Measurements from ENCODE around the gene MED13L.
"Not testable (repeated sequence)": the region's sequence is repeated elsewhere in the genome, so short reads cannot be mapped to it uniquely, and the experiment has no call there.

The MED13L gene

DNA sequence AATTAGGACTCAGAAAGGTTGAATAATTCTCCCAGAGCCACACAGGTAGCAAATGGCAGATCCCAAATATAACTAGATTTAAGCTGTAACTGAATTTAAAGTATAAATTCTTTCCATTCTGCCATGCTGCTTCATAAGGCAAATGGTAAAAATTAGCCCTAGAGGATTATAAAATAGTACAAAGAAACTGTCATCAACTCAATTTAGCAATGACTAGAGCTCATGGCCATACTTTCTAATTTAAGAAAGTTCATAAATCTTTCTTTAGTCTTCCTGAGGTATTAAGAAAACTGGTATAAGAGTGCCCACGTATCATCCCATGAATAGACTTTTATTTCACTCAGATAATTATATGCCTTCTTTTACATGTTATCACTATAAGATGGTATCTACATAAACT, 34.8 kb downstream of the MED13L start:
- H3K4me3 ChIP-seq (replicated peaks; ENCODE audit: low read depth, low read length): no peak overlapping the region
- no peak for DNase-seq (ENCODE audit: extremely low read depth, low read depth)
- TF ChIP-seq, protein P1, sequence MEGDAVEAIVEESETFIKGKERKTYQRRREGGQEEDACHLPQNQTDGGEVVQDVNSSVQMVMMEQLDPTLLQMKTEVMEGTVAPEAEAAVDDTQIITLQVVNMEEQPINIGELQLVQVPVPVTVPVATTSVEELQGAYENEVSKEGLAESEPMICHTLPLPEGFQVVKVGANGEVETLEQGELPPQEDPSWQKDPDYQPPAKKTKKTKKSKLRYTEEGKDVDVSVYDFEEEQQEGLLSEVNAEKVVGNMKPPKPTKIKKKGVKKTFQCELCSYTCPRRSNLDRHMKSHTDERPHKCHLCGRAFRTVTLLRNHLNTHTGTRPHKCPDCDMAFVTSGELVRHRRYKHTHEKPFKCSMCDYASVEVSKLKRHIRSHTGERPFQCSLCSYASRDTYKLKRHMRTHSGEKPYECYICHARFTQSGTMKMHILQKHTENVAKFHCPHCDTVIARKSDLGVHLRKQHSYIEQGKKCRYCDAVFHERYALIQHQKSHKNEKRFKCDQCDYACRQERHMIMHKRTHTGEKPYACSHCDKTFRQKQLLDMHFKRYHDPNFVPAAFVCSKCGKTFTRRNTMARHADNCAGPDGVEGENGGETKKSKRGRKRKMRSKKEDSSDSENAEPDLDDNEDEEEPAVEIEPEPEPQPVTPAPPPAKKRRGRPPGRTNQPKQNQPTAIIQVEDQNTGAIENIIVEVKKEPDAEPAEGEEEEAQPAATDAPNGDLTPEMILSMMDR (IDR thresholded peaks at IDR 0.05; ENCODE audit: low read depth, low read length, missing control alignments): no peak

DNA sequence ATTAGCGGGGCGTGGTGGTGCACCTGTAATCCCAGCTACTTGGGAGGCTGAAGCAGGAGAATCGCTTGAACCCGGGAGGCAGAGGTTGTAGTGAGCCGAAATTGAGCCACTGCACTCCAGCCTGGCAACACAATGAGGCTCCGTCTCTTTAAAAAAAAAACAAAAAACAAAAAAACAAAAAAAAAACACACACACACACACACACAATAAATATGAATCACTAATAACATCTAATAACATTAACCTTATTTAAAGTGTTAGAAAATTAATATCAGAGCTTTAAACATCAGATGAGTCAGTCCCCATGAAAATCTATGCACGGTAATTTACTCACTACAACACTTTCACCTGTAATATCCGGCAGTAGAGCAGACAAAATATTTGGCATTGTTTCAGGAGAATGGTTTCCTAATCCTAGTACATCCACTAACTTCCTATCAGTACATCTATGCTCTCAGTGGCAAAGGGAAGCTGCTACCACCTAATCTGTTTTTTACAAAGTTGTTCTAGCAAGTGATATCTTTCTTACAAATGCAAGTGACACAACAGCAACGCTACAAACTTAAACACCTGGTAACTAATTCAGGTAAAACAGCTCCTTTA, 36.2 kb downstream of the MED13L start:
- H3K4me3 ChIP-seq (replicated peaks; ENCODE audit: low read depth, low read length): no peak overlapping the region
- no peak for DNase-seq (ENCODE audit: extremely low read depth, low read depth)
- TF ChIP-seq, protein P1 (IDR thresholded peaks at IDR 0.05; ENCODE audit: low read depth, low read length, missing control alignments): no peak

DNA sequence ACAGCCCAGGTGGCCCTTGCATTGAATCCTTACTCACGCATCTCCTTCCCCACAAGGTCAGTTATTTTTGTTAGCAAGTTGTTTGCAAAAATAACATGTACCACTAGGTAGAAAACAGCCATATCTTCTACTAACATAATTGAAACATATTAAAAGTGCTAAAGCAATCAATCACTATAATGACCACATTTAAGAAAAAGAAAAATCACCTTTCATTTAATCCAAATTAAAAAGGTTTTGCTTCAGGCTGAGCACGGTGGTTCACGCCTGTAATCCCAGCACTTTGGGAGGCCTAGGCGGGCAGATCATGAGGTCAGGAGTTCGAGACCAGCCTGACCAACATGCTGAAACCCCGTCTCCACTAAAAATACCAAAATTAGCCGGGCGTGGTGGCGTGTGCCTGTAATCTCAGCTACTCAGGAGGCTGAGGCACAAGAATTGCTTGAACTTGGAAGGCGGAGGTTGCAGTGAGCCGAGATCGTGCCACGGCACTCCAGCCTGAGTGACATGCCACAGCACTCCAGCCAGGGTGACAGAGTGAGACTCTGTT, 38.8 kb downstream of the MED13L start:
- not testable (repeated sequence) for H3K4me3 ChIP-seq (replicated peaks; ENCODE audit: low read depth, low read length); DNase-seq (ENCODE audit: extremely low read depth, low read depth)

DNA sequence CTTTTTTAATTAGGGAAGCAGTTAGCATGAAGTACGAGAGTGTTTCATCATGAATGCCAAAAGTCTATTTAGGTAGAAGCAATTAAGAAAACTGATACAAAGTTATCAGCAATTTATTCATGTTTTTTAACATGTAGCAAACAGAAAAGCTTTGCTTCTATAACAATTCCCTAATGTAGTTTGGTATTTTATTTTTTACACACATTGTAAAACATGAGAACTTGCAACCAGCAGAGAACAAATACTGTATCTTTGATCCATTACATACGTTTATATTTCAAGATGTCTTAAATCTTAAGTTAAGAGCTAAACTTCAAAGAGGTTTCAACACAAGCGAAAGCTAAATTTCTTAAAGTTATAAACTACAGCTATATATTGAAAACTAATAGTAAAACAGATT, 39.3 kb downstream of the MED13L start:
- TF ChIP-seq, protein P1 (IDR thresholded peaks at IDR 0.05; ENCODE audit: low read depth, low read length, missing control alignments): no peak
- H3K4me3 ChIP-seq (replicated peaks; ENCODE audit: low read depth, low read length): no peak overlapping the region
- no peak for DNase-seq (ENCODE audit: extremely low read depth, low read depth)

DNA sequence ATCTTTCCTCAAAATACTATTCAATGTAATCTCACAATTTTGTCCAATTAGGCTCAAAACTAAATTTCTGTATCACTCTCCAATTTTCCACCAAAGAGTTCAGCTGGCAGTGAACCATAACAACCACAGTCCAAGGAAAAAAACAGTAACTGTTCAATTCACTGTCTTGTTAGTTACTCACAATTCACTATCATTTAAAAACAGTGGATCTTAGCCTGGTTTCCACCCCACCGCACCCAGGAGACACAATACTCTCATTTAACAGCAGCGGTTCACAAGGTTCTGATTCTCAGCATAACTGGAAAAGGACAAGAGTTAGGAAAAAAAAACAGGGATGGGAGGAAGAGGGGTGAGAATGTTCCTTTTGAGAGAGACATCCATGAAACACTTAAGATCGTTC, 40.5 kb downstream of the MED13L start:
- TF ChIP-seq, protein P1 (IDR thresholded peaks at IDR 0.05; ENCODE audit: low read depth, low read length, missing control alignments): no peak
- DNase-seq (ENCODE audit: extremely low read depth, low read depth): no peak
- H3K4me3 ChIP-seq (replicated peaks; ENCODE audit: low read depth, low read length): no peak overlapping the region

DNA sequence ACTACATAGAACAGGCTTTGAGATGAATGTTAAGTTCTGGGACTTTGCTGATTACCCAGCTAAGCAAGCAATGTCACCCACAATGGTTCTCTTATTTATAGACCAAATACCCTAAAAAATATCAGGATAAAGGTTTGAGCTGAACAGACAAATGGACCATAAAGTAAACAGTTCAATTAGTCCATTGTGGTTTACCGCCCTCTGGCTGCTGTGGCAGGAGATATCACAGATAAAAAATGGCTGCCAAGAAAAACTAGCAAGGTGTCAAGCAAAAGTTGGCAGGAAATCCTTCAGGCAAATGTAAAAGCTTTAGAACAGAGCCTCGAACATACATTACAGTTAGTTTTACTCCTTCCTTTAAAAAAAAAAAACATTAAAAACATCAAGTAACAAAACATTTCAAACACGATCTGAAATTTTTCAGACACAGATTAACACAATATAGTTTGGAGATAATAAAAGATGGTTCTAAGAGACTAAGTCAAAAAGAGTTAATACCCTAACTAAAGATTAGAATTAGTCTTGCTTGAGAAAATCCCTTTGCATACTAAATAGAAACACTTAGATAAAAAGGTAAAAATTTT, 41.3 kb downstream of the MED13L start:
- TF ChIP-seq, protein P1 (IDR thresholded peaks at IDR 0.05; ENCODE audit: low read depth, low read length, missing control alignments): peak; percentile 69
- H3K4me3 ChIP-seq (replicated peaks; ENCODE audit: low read depth, low read length): no peak overlapping the region
- peak; percentile 35 for DNase-seq (ENCODE audit: extremely low read depth, low read depth)

DNA sequence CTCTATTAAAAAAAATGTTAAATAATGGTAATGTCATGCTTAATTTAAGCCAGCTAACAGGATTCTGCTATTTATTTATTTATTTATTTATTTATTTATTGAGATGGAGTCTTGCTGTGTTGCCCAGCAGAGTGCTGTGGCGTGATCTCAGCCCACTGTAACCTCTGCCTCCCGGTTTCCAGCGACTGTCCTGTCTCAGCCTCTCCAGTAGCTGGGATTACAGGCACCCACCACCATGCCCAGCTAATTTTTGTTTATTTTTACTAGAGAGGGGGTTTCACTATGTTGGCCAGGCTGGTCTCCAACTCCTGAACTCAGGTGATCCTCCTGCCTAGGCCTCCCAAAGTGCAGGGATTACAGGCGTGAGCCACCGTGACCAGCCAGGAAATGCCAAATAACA, 43.3 kb downstream of the MED13L start:
- H3K4me3 ChIP-seq (replicated peaks; ENCODE audit: low read depth, low read length); DNase-seq (ENCODE audit: extremely low read depth, low read depth): not testable (repeated sequence)

DNA sequence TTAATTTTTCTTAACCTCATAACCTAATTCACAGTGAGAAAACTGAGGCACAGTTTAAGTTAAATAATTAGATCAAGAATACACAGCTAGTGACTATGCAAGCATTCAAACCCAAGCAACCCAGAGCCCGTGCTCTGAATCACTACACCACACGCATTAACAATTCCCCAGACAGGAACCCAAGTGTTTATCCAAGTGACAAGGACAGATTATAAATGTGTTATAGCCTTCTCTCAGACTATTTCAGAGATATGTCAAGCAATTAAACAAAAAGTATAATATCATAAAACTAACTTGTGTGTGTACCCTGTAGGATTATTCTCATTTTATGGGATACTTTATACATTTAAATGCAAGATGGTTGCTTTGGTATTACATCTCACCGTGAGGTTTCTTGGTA, 43.8 kb downstream of the MED13L start:
- TF ChIP-seq, protein P1 (IDR thresholded peaks at IDR 0.05; ENCODE audit: low read depth, low read length, missing control alignments): no peak
- DNase-seq (ENCODE audit: extremely low read depth, low read depth): no peak

More for the DNA sequence above, 43.8 kb downstream of the MED13L start:
- no peak overlapping the region for H3K4me3 ChIP-seq (replicated peaks; ENCODE audit: low read depth, low read length)
